Osteoblast (primary cell): ENCODE data around the gene APRT. TPM values are rescaled to one million over a fixed set of nuclear protein-coding genes. Genes with fewer than 3 reads are reported as not detected.

Experiments used
- DNase-seq: peaks from one replicate; pipeline ENCODE4 v3.0.0; 2011; ENCODE audit warnings: low spot score, mixed read lengths; ENCODE audit not compliant: insufficient read length; ENCODE audit errors: missing footprints
- H2AFZ ChIP-seq: 2 replicates; pipeline ENCODE4 v1.6.0; 2011; ENCODE audit warnings: mild to moderate bottlenecking, low read length
- H3K27ac ChIP-seq: 2 replicates; pipeline ENCODE4 v1.5.1; 2011; ENCODE audit warnings: mild to moderate bottlenecking, low read depth, low read length, moderate library complexity
- H3K27me3 ChIP-seq: 2 replicates; pipeline ENCODE4 v1.6.0; 2012; ENCODE audit warnings: mild to moderate bottlenecking, control low read depth, inconsistent platforms, low read length, moderate library complexity; ENCODE audit not compliant: insufficient read depth
- H3K36me3 ChIP-seq: 2 replicates; pipeline ENCODE4 v1.5.1; 2011; ENCODE audit warnings: mild to moderate bottlenecking, low read length, control low read depth, moderate library complexity; ENCODE audit not compliant: insufficient read depth
- H3K4me1 ChIP-seq: 2 replicates; pipeline ENCODE4 v1.5.1; 2011; ENCODE audit warnings: mild to moderate bottlenecking, low read length, control low read depth, moderate library complexity; ENCODE audit not compliant: insufficient read depth
- H3K4me2 ChIP-seq: 2 replicates; pipeline ENCODE4 v1.6.0; 2011; ENCODE audit warnings: mild to moderate bottlenecking, low read length; ENCODE audit not compliant: insufficient read depth
- H3K4me3 ChIP-seq: fragments of 200-600 bp; sonication (generic); 3 replicates; pipeline ENCODE4 v1.5.1; 2012; ENCODE audit warnings: mild to moderate bottlenecking, low read length, inconsistent platforms; ENCODE audit not compliant: insufficient read depth
- H3K79me2 ChIP-seq: 2 replicates; pipeline ENCODE4 v1.6.0; 2012; ENCODE audit warnings: mild to moderate bottlenecking, low read length, control low read depth, inconsistent platforms; ENCODE audit not compliant: insufficient read depth
- H3K9me3 ChIP-seq: 2 replicates; pipeline ENCODE4 v1.5.1; 2011; ENCODE audit warnings: low read depth, low read length, control low read depth
- H4K20me1 ChIP-seq: 2 replicates; pipeline ENCODE4 v1.6.0; 2012; ENCODE audit warnings: mild to moderate bottlenecking, low read length, control low read depth; ENCODE audit not compliant: insufficient read depth
- CTCF ChIP-seq: IDR thresholded peaks from 2 replicates; pipeline ENCODE4 v1.5.1; 2011; ENCODE audit warnings: mild to moderate bottlenecking, low read depth, low read length, moderate library complexity; ENCODE audit errors: extremely low read depth
- total RNA-seq: library from RNA; depleted of rRNA; stranded (reverse); fragments of >200 nt; gene quantifications from 2 replicates; pipeline ENCODE4 v1.2.3, GENCODE V29; 2012

The APRT gene
- total RNA-seq, 1 donor = 53.6 TPM

GRCh38 chr16:88770461-88771293 is 41.1 kb downstream of the APRT start:
- Histone ChIP-seq H3K4me2 (peak overlapping the region; percentile 60), H3K36me3 (no peaks in the 10 kb centered on the region), H3K79me2 (peaks cover 92% of the 10 kb centered on the region), H4K20me1 (peaks cover 74% of the 10 kb centered on the region), H3K27me3 (no peaks in the 10 kb centered on the region), H3K4me3 (peak overlapping the region; percentile 19), H3K4me1 (peaks cover 70% of the 10 kb centered on the region), H3K27ac (peak overlapping the region; percentile 80), H3K9me3 (no peaks in the 10 kb centered on the region), H2AFZ (no peak overlapping the region)
- DNase-seq = peak; percentile 93
- no peak for TF ChIP-seq CTCF

- Histone ChIP-seq H3K27me3 (no peaks in the 10 kb centered on the region), H3K79me2 (peaks cover 92% of the 10 kb centered on the region), H3K4me2 (peak overlapping the region; percentile 60), H3K36me3 (no peaks in the 10 kb centered on the region), H3K27ac (peak overlapping the region; percentile 80), H2AFZ (no peak overlapping the region), H3K4me3 (peak overlapping the region; percentile 19), H3K4me1 (peaks cover 75% of the 10 kb centered on the region), H4K20me1 (peaks cover 77% of the 10 kb centered on the region), H3K9me3 (no peaks in the 10 kb centered on the region)
- no peak for TF ChIP-seq CTCF
- DNase-seq = peak; percentile 90
These were observed 41.9 kb downstream of the APRT start for GRCh38 chr16:88769617-88770460.

GRCh38 chr16:88768071-88768783 is 43.5 kb downstream of the APRT start:
- peak overlapping the region; percentile 76 for H3K4me2 ChIP-seq
- no peaks in the 10 kb centered on the region for H3K27me3 ChIP-seq
- peaks cover 61% of the 10 kb centered on the region for H3K4me1 ChIP-seq
- peak overlapping the region; percentile 35 for H2AFZ ChIP-seq
- no peaks in the 10 kb centered on the region for H3K9me3 ChIP-seq
- no peak for TF ChIP-seq CTCF
- peaks cover 80% of the 10 kb centered on the region for H4K20me1 ChIP-seq
- peaks cover 93% of the 10 kb centered on the region for H3K79me2 ChIP-seq
- peak; percentile 98 for DNase-seq
- peak overlapping the region; percentile 65 for H3K27ac ChIP-seq
- H3K4me3 ChIP-seq = peak overlapping the region; percentile 18
- H3K36me3 ChIP-seq = no peaks in the 10 kb centered on the region
